ENCODE results near the gene PCCA.

GRCh38 chr13:100540621-100541020 is 451.7 kb downstream of the PCCA start:
- TF ChIP-seq CTCF (IDR thresholded peaks at IDR 0.05): no peak
- no peak for TF ChIP-seq POLR2A (IDR thresholded peaks at IDR 0.05)

All from suprapubic skin (tissue), 3 donors.